Measurements from ENCODE around the gene DCLK1. TPM values are rescaled to one million over a fixed set of nuclear protein-coding genes. Genes with fewer than 3 reads are reported as not detected.
A peak's percentile ranks its signal among the peaks of the same experiment; 100 is the strongest.

The DCLK1 gene
- total RNA-seq, 4 donors from 2014 or later = 21.3 to 63.8 (median 40.9) TPM

- H3K27ac ChIP-seq = no peak overlapping the region
These were observed 244.0 kb downstream of the DCLK1 start for GRCh38 chr13:35887115-35887666.

DNA sequence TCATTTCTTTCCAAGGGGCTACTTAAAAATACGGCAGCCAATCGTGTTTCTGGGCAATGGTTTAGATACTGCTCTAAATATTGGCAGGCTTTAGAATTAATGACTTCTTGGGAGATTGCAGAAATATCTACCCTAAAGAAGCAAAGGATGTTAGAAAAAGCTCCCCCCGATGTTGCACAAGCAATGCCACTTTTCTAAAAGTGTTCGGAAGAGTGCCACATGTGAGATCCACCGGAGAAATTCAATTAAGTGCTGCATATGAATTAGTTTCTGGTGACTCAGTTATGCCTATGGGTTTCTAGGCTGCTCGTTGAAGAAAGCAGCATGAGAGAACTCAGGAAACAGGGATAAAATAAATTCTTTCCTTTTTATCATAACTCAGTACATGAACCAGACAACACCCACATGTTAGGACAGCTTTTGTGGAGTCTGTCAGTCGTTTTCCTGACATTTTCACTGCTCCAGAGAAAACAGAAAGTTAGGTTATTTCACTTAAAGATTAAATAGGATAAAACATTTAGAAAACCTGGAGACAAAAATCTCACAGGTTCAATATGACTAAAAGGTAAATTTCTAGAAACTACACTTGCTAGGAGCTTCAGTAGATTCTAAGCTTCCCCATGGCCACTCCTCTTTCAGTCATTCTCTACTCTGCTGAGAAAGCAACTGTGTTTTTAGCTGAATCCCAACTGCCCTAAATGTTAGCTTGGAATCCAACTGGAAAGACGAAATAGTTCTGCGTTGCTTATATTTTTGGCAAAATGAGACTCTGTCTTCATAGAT lies 244.7 kb downstream of the DCLK1 start:
- WGBS, 2 donors = 68 to 74% methylated on average over 9 of the region's 9 CpGs
- Histone ChIP-seq H3K27ac (peak overlapping the region in 1 of 4 donors; percentile 31), H3K4me3 (no peak overlapping the region), H3K27me3 (no peaks in the 10 kb centered on the region), H3K9me3 (no peaks in the 10 kb centered on the region), H3K36me3 (no peaks in the 10 kb centered on the region), H3K4me1 (peaks cover 0 to 32% (median 5%) of the 10 kb centered on the region in 4 donors)
- TF ChIP-seq POLR2A (IDR thresholded peaks at IDR 0.05) (no peak), EP300 (IDR thresholded peaks at IDR 0.05) (no peak), CTCF (IDR thresholded peaks at IDR 0.05) (no peak)
- DNase-seq (ENCODE audit: low spot score in 2 of 2) = no peak

More at GRCh38 chr13:35887115-35887666, 244.0 kb downstream of the DCLK1 start:
- Histone ChIP-seq H3K4me3 (no peak overlapping the region), H3K36me3 (no peaks in the 10 kb centered on the region), H3K4me1 (peaks cover 0 to 32% (median 5%) of the 10 kb centered on the region in 4 donors), H3K27me3 (no peaks in the 10 kb centered on the region), H3K9me3 (no peaks in the 10 kb centered on the region)
- TF ChIP-seq EP300 (IDR thresholded peaks at IDR 0.05) (no peak), CTCF (IDR thresholded peaks at IDR 0.05) (no peak), POLR2A (IDR thresholded peaks at IDR 0.05) (no peak)
- WGBS, 2 donors = 77 to 78% methylated on average over 5 to 6 of the region's 6 CpGs
- no peak for DNase-seq (ENCODE audit: low spot score in 2 of 2)

GRCh38 chr13:35884211-35884760 lies 246.9 kb downstream of the DCLK1 start:
- 71 to 83% methylated on average over 4 of the region's 4 CpGs for WGBS, 2 donors
- no peaks in the 10 kb centered on the region for H3K36me3 ChIP-seq
- no peaks in the 10 kb centered on the region for H3K9me3 ChIP-seq
- no peak overlapping the region for H3K27ac ChIP-seq
- H3K27me3 ChIP-seq = no peaks in the 10 kb centered on the region
- no peak for DNase-seq (ENCODE audit: low spot score in 2 of 2)
- no peak overlapping the region for H3K4me3 ChIP-seq
- TF ChIP-seq POLR2A (IDR thresholded peaks at IDR 0.05) = no peak
- no peak for TF ChIP-seq CTCF (IDR thresholded peaks at IDR 0.05)
- no peak for TF ChIP-seq EP300 (IDR thresholded peaks at IDR 0.05)
- peaks cover 0 to 32% (median 3%) of the 10 kb centered on the region in 4 donors for H3K4me1 ChIP-seq

DNA sequence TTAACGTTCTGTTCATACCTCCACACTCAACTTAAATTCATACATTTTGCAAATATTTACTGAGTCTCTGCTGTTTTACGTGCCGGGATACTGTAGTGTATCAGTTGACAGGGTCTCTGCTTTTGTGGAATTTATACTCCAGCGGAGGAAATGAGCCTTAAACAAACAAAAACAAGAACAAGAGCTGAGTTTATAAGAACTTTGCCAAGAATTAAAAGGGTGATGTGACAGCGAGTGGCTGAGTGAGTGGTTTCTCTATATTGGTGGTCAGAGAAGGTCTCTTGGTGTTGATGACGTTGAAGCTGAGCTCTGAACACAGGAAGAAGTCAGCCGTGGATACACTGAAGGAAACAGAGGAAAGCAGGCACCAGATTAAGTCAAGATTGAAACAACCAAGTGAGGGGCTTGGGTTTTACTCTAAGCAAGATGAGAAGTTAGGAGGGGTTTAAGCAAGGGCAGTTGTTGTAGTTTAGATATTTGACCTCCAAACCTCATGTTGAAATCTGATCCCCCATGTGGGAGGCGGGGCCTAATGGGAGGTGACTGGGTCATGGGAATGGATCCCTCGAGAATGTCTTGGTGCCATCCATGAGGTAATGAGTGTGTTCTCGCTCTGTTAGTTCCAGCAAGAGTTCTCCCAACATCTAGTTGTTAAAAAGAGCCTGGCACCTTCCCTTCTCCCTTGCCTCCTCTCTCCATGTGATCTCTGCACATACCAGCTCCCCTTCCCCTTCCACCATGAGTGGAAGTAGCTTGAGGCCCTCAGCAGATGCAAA lies 248.3 kb downstream of the DCLK1 start:
- H3K9me3 ChIP-seq = no peaks in the 10 kb centered on the region
- 58 to 71% methylated on average over 10 of the region's 10 CpGs for WGBS, 2 donors
- no peak overlapping the region for H3K4me3 ChIP-seq
- H3K36me3 ChIP-seq = no peaks in the 10 kb centered on the region
- peaks cover 0 to 18% (median 0%) of the 10 kb centered on the region in 4 donors for H3K4me1 ChIP-seq
- no peak for DNase-seq (ENCODE audit: low spot score in 2 of 2)
- H3K27ac ChIP-seq = peak overlapping the region in 1 of 4 donors; percentile 15
- TF ChIP-seq CTCF (IDR thresholded peaks at IDR 0.05) = no peak
- no peak for TF ChIP-seq EP300 (IDR thresholded peaks at IDR 0.05)
- no peak for TF ChIP-seq POLR2A (IDR thresholded peaks at IDR 0.05)
- no peaks in the 10 kb centered on the region for H3K27me3 ChIP-seq

All from tibial nerve (tissue), 4 donors.